NCI-H2081 treated with DMSO at 0.1 percent for 48 hours (cell line): ENCODE results near the gene GPR31.

Experiments used
- DNase-seq: peaks from one replicate; lab custom pipeline; 2025; lab: John Stamatoyannopoulos, UW

Gene GPR31

DNA sequence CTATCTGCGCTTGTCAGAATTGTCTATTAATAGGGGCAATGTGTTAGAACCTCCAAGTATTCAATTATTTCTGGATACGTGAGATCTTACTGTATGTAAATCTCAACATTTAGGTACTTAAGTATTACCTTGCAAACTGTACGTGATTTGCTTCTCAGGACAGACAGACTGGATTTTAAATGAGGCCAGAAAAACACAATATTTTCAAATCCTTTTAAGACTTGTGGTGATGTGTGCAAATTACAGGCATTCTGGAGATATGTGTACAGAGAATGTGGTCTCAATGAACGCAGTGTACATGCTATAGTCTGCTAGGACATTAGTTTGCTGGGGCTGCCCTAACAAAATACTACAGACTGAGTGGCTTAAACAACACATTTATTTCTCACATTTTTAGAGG is 18.0 kb downstream of the GPR31 start:
- DNase-seq: no peak

DNA sequence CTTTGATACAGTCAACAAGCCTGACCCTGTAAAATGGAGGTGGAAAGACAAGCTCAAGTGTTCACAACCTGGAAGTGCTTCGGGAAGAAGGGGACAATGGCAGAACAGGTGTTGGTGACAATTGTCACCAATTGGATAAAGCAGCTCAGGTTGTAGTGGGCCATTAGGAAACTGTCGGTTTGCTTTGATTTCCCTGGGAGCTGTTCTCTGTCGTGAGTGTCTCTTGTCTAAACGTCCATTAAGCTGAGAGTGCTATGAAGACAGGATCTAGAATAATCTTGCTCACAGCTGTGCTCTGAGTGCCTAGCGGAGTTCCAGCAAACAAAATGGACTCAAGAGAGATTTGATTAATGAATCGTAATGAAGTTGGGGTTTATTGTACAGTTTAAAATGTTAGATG is 19.9 kb downstream of the GPR31 start:
- DNase-seq: no peak

DNA sequence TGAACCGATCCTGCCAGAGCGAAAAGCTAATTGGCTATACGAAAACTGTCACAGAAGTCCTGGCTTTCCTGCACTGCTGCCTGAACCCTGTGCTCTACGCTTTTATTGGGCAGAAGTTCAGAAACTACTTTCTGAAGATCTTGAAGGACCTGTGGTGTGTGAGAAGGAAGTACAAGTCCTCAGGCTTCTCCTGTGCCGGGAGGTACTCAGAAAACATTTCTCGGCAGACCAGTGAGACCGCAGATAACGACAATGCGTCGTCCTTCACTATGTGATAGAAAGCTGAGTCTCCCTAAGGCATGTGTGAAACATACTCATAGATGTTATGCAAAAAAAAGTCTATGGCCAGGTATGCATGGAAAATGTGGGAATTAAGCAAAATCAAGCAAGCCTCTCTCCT is 20.7 kb downstream of the GPR31 start:
- DNase-seq: no peak

DNA sequence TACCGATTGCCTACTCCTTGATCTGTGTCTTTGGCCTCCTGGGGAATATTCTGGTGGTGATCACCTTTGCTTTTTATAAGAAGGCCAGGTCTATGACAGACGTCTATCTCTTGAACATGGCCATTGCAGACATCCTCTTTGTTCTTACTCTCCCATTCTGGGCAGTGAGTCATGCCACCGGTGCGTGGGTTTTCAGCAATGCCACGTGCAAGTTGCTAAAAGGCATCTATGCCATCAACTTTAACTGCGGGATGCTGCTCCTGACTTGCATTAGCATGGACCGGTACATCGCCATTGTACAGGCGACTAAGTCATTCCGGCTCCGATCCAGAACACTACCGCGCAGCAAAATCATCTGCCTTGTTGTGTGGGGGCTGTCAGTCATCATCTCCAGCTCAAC is 21.4 kb downstream of the GPR31 start:
- DNase-seq: no peak

DNA sequence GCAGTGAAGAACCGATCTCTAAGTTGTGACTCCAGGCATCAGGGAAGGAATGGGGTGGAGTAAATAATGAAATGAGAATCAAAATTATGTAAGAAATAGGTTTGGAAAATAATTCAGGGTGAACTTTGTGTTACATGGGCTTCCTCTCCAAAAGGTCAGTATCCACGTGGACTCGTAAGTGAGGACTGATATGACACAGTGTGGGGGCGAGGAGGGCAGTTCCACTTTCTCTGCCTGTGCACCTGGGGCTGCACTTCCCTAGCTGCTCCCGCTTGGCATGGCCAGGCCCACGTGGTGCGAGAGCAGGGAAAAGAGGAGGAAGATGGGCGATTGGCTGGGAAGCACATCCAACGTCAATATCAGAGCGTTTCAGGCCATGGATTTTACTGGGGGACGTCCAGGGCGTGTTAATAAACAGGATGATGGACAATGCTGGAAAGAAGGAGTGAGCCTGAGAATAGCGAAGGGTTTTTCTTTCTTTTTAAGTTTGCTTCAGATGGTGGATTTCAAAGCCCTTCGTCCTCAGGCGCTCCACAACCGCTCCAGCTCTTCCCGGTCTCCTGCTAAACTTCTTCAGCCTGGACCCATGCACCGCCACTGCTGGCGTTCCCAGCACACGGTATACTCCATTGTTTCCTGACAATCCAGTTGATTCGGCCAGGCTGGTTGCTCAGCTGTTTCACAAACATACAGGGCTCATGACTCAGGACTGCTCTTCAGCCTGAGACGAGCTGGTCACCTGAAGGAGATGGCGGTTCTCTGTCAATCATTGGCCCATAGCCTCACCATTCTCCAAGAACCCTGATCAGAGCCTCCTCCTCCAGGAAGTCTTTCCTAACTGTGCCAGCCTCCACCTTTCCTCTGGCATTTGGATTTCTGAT is 23.1 kb downstream of the GPR31 start:
- DNase-seq: no peak

DNA sequence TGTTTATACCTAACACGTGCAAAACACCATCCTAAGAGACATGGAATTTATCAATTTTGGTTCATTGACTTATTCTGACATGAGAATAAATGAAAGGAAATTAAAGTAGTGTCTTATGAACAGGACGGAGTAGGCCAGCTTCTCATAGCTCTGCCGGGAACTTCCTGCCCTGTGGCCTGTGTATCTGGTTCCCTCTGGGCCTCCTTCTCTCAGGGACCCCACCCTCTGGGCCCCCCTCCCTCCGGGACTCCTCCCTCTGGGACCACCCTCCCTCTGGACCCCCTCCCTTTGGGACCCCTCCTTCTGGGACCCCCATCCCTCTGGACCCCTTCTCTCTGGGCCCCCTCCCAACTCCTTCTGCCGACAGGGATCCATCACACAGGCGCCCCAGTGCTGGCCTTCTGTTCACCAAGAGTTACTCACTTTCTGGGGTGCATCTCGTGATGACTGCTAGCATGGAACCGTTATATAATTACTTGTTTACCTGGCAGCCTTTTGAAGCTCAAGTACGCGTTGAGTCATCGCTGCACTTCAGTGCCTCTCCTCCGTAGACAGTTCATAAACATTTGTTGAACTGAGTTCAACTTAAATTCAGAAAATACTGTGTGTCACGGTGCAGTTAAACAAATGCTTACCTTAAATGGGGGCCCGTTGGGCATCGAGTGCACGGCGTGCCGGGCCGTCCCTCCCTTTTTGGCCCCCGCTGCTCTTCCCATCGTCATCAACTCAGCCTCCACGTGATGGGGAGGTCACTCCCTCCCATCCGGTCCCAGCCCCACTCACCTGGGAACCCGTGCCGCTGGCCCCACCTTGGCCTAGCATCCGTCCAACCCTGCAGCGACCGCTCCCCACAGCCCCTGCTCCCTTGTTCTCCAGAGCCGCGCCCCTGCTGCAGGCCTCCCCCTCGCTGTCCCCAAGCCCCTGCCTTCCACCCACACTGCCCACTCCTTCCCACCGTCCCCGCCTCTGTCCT is 26.8 kb downstream of the GPR31 start:
- DNase-seq: no peak

DNA sequence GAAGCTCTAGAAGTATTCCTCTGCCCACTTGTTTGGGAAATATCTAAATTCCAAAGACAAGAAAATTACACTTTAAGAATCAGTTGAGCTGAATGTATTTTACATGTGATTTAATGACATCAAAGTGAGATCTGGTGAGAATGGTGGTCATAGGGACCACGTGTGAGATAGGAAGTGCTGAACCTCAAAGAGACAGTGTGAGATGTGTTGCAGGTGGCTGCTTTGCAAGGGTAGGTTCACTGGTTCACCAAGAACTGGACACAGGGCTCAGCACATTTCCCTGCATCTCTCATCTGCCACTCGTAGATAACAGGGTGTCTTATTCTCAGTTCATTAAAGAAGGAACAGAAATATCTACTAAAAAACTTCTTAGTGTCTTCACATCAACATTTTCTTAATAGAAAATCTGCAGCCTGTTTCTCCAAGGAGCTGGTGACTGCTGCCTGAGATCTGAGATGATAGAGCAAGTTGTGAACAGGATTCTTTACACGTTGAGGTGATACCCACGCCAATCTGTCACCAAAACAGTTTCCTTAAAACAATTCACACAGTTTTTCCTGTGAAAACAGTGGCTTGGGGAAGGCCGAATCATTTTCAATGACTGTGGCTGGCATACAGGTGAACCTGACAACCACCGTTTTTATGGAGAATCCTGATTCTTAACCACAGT is 27.6 kb downstream of the GPR31 start:
- no peak for DNase-seq

DNA sequence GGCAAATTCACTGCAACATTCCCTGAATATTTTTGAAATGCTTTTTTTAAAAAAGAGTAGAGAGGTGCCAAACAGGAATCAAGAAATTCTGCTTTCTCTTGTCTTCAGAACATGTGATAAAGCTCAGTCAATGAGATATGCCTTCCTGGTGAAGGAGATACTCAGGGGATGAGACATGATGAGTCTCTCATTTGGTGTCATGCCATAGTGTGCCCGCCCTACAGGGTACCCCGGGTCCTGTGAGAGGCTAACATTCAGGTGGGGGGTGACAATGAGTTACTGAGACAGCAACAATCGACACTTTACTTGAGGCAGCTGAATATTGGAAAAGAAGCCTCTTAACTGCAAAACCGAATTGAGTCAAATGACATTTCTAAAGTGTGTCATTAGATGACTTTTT is 28.2 kb downstream of the GPR31 start:
- DNase-seq: no peak

DNA sequence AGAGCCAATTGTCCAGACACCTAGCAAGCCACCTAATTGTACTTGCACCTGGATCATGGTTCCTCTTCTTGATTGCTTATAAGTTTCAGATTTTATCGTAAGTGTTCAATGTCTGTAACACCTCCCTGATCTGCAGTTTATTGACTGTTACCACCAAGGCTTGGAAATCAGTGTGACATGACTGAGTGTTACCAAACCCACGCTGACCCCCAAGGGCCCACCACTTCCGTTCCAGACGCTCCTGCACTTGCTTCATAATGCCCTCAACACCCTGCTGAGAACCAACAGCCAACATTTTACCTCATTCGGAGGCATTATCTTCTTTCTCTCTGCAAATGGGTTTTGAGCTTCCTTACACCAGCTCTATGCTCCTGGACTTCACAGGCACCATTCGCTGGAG is 28.6 kb downstream of the GPR31 start:
- DNase-seq: no peak

DNA sequence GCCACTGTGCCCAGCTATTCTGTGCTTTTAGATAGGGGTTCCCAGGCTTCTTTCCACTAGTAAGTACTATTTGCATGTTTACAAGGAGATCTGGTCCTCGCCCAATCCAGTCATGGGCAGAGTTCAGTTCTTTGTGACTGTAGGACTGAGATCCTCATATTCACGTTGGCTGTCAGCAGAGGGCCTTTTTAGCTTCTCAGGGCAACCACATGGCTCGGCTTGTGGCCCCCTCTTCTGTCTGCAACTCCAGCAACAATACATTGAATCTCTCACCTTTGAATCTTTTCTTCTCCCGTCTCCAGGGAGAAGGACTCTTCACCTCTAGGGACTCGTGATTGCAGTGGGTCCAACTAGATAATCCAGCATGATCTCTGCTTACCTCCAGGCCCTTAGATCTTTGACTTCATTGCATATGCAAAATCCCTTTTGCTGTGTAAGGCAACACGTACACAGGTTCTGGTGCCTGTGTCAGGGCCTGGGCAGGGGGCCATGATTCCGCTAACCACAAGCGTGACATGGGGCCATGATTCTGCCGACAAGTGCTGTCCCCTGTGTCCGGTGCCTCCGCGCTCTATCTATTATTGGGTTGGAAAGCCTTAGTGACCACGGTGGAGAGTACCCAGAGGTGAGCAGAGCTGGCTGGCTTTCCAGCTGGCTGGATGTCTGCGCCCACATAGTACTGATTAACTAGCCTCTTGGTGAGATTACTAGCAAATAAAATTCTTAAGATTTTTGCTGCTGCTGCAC is 29.8 kb downstream of the GPR31 start:
- DNase-seq: no peak

DNA sequence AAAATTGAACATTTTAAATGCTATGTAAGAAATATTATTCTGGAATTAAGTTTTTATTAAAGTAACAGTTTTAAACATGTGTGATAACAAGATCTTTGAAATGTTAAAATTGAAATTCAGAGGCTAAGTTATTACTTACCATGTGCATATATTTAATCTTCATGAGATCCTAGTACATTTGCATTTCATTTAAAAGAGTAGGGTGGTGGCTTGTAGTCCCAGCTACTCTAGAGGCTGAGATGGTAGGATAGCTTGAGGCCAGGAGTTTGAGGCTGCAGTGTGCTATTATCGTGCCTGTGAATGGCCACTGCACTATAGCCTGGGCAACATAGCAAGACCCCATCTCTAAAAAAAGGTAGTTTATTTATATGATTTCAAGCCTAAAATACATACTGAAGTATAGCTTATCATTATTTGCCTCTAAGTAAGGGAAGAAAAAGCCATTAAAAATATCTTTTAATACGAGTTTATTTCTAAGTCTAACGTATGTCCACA is 31.9 kb downstream of the GPR31 start:
- DNase-seq: no peak

DNA sequence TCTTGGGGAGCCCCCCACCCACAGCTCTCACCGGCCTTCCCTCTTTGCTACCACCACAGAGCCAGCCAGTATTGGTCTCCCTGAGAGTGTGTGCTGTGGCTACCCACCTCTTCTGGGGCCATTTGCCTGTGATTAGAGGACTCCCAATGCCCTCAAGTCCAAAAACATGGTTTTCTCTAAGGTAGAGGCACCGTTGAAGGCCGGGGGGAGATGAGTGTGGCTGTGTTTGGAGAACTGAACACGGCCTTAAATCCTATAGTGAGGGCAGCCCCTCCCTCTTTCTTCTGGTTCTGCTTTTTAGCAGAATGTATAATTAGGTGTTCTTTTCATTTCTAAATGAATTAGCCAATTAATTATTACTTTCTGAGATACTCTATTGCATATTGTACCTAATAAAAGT is 32.4 kb downstream of the GPR31 start:
- no peak for DNase-seq

DNA sequence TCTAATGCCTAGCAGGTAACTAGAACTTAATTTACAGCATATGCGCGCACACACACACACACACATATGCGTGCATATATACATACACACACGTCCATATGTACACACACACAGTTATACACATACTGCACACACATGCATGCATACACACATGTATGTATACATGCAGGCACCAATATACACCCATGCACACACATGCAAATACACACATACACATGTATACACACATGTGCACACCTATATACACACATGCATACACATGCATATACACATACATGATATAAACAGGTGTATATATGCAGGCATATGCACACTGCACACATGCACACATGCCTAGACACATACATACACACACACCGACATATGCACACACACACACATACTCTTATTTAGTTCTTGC is 33.0 kb downstream of the GPR31 start:
- DNase-seq: no peak

DNA sequence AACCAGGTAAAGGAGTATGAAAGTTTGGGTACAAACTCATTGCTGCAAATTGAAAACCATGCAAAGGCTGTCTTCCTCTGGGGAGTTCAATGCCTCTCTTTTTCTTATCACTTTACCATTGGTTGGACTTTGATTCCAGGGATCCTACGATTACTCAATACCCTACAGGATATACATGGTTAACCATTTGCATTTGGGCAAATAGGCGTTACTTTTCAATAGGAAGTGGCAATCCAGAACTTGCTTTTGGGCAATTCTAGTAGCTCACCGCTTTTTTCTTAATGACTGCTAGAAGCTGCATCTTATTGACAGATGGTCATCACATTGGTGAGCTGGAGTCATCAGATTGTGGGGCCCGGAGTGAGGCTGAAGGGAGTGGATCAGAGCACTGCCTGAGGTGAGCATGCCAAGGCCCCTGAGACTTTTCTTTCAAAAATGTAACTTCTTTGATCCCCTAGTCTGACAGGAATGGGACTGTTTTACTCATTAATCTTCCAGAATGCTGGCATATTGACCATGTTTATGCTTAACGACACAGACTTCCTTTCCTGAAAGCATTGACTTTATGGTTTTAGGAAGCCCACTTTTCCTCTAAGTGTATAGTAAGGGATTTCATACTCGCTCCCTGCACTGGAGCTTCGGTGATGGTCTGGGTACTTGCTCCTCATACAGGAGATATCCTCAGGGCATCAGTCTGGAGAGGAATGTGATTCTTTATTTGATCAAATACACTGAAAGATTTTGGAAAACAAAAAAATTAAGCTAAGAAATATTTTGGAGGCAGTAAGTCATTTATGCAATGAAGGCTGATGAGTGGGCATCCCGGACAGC is 34.7 kb downstream of the GPR31 start, which contains the start of gene CCR6:
Gene CCR6, plus strand, starts transcription at position 270 of the 831 bp plus-strand sequence. CDS start 13,039 bp downstream, outside the sequence.
- DNase-seq: no peak

DNA sequence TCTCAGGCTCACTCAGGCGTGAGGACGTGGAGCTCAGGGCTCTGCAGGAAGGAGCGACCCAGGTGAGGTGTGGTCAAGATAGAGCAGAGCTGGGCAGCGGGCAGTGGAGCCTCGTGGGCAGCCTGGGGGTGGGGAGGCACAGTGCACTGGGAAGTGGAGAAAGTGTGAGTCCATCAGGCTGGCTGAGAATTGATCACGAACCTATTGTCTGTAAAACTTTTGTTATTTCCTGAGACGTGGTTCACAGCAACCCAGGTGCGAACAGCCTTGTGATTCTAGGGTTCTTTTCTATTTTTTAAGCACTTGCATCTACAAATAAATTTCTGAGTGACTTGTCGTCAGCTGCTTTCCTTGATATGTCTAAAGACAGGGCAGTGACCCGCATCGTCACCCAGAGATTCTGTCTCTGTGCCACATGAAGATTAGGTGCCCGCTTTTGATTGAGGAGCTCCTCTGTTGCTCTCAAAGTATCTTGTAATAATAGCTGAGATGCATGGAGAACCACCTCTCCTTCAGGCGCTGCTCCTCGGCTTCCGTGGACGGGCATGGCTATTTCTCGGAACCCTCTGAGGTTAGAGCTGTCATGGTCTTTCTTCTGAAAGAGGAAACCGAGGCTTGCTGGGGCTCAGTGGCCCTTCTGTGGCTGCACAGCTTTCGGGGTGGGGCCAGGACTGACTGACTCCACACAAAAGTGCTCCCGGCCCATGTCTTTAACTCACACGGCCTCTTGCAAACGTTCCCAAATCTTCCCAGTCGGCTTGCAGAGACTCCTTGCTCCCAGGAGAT is 35.5 kb downstream of the GPR31 start:
- no peak for DNase-seq

DNA sequence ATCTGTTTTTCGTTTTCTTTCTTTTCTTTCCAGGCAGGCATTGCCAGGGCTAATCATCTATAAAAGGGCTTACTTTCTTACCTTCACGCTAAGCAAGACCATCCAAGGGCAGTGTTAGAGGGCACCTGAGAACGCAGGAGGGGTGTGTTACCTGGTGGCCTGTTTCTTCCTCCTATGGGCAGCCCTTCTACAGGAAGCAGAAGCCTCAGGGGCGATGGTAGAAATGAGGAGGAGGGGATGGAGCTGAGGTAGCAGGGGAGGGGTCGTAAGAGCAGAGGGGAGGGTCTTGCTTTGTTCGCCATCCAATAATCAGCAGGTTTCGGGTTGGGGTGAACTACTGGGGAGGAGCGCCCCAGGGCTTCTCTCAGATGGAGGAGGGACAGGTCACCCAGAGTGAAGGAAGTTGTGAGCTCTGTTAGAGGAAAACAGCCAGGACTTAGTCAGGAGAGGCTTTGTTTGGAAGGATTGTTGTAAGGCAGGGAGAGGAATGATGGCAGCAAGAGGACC is 36.4 kb downstream of the GPR31 start:
- no peak for DNase-seq

DNA sequence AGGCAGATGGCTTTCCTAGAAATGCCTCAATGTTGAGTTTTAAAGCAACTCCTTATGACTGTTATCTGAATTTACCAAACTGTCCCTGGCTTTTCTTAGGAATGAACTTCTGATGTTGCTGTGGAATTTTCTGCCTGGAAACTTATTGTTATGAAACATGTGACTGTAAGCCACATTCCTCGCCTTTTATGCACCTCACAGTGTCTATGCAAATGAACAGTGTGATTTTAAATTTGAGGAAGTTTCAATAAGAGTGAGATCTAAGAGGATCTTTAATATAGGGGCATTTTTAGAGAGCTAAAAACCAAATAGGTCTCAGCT is 37.2 kb downstream of the GPR31 start:
- no peak for DNase-seq

DNA sequence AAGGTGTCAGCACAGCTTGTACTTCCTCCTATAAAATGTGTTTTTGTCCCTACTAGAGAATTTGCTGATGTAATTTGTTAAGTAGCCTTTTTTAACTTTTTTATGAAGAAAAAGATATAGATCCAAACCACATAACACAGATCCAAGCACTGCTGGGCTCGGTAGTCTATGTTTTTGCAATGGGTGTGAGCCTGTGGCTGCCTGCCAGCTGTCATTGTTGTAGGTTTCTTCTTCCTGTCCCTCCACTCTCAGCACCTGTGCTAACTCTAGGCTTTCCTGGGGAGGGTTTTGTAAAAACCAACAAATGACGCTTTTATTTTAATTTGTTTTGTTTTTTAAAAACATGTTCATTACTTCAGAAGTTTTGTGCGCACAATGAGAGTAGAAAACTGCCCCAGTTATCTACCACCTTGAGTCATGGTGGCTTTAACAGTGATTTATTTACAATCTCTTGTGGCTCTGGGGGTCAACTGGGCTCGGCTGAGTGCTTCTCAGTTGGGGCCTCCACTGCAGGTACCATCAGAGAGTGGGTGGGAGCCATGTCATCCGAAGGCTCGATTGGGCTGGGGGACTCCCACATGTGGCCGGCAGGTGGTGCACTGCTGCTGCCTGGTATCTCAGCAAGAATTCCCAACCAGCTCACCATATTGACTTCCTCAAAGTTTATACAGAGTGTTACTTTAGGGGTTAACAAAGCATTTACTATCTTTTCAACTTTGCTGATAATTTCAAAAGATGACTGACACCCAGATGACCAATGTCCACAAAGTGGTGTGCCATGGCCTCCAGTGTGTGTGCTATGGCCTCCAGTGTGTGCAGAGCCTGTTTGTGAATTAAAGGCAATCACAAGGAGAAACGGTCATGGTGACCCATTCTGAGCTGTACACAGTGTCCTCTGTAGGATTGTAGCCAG is 37.9 kb downstream of the GPR31 start:
- DNase-seq: no peak

DNA sequence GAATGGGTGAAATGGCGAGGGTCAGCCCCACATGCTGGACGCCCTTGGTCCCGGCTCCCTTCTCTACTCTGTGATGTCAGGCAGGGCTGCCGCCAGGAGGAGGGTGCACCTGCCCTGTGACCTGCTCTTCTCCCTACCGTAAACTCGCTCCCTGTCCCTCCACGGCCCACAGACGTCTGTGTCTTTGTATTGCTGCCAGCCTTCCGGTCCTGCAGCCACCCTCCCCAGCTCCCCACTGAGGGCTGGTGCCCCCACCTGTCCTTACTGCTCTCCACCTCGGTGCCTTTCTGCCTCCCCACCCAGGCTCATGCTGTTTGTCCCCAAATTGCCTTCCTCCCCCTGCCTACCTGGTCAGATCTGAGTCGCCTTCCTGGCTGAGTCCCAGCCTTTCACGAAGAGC is 38.9 kb downstream of the GPR31 start:
- DNase-seq: no peak
